Stimulated activated naive CD4-positive, alpha-beta T cell (primary cell): Measurements from ENCODE around the gene IRX4.

Experiments used
- DNase-seq, 6 experiments: peaks; one replicate each; lab custom pipeline; 2025; lab: John Stamatoyannopoulos, UW

Gene IRX4

GRCh38 chr5:1836176-1836890, 46.4 kb downstream of the IRX4 start:
- DNase-seq, result no peak

GRCh38 chr5:1835431-1835830, 47.3 kb downstream of the IRX4 start:
- no peak for DNase-seq

- DNase-seq, result no peak
Measured at GRCh38 chr5:1834721-1835429, 47.9 kb downstream of the IRX4 start.

- no peak for DNase-seq
Measured at GRCh38 chr5:1834022-1834551, 48.6 kb downstream of the IRX4 start.

GRCh38 chr5:1833264-1834021, 49.3 kb downstream of the IRX4 start:
- no peak for DNase-seq

GRCh38 chr5:1832511-1833250, 50.0 kb downstream of the IRX4 start:
- no peak for DNase-seq

GRCh38 chr5:1831677-1832313, 50.9 kb downstream of the IRX4 start:
- DNase-seq, result no peak

GRCh38 chr5:1831257-1831656, 51.5 kb downstream of the IRX4 start:
- DNase-seq, result no peak

GRCh38 chr5:1830571-1831228, 52.0 kb downstream of the IRX4 start:
- DNase-seq, result no peak

- DNase-seq, result peak in 3 of 6 experiments; percentile 30 to 35 (median 32)
Measured at GRCh38 chr5:1827886-1828397, 54.8 kb downstream of the IRX4 start.
